Loucy (cell line): ENCODE measurements around the gene CCDC112.

Experiments used
- CTCF ChIP-seq: fragments of 200-600 bp; sonication (generic); conservative IDR thresholded peaks from 2 replicates; pipeline ENCODE4 v1.5.1; 2014; ENCODE audit warnings: mild to moderate bottlenecking, antibody characterized with exemption, low read length
- EZH2phosphoT487 ChIP-seq: fragments of 200-600 bp; IDR thresholded peaks from 2 replicates; pipeline ENCODE4 v1.6.1; 2018; ENCODE audit warnings: antibody characterized with exemption, mild to moderate bottlenecking, moderate library complexity, borderline replicate concordance

- TF ChIP-seq CTCF (no peak), EZH2phosphoT487 (no peak)
Observed at GRCh38 chr5:115243412-115243811, 53.0 kb downstream of the CCDC112 start.
